Fibroblast of skin of back (primary cell): Measurements from ENCODE around the gene ATP6V1B1.

Source experiments
- DNase-seq: peaks from one replicate; pipeline ENCODE4 v3.0.0-alpha.2; 2013

The ATP6V1B1 gene

DNA sequence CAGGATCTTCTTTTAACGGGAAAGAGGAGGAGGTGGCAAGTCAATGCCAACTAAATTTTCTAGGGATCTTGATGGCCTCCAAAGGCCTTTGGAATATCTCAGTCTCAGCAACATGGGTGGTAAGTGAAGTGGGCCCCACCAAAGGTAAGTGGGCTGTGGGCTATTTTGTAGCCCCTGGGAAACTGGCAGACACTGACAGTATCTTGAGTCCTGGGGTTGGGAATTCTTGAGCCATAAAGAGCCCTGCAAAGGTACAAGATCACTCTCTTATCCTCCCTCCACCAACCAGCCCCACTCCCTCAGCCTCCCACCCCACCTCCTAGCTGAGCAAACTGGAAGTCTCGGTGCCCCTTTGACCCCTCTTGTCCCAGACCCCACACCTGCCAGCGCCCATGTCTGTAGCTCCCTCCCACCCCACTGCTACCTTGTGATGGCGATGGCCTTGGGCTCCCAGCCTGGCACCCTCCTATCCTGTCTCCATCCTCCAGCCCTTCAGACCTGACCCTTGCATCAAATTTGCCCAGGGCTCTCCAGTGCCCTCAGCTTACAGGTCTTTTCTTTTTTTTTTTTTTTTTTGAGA lies 8.5 kb downstream of the ATP6V1B1 start:
- no peak for DNase-seq

DNA sequence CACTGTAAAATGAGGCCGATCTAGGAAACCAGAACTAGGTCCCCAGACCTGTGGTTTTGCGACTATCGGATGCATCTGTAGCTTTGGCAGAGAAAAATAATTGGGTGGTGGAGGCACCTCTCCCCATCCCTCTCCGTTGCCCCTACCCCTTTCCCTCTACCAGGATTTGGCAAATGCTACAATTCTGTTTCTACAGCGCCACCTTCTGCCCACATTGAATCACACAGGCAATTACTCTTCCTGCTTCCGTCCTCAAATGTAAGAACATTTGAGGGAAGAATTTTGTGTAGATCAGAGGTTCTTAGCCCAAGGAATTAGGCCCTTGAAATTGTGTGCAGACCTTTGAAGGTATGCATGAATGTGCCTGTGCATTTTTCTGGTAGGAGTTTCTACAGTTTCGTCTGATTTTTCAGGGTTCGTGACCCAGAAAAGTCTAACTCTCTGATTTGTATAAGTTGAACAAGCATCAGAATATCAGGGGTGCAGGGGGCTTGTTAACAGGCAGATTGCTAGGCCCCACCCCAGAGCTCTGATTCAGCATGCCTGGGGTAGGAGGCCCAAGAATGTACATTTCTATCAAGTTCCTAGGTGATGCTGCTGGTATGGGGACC lies 11.2 kb downstream of the ATP6V1B1 start:
- peak; percentile 51 for DNase-seq

DNA sequence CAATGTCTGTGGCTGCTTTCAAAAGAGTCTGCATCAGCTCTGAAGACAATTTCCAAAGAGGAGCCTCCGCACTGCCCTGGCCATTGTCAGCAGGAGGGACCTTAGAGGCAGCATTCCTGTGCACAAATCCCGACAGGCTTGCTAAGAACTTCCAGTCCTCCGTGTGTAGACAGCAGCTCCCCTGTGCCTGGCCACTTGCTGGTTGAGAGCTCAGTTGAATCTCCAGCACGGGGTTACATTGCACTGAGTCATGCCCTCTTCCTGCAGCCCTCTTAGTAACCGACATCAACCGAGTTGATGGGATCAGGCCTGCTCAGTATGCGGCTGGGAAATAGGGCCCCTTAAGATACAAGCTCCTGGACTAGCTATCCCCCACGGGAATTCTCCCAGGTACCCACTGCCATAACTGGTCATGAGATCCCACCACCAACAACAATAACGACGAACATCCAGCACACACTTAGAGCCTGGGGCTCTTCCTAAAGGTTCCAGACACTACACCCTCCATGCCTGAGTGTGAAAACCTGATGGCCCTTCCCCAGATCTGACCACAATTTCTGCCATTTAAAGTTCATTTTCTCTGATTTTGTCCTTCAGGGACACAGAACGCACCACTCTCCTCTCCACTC lies 12.0 kb downstream of the ATP6V1B1 start:
- DNase-seq = peak; percentile 51

DNA sequence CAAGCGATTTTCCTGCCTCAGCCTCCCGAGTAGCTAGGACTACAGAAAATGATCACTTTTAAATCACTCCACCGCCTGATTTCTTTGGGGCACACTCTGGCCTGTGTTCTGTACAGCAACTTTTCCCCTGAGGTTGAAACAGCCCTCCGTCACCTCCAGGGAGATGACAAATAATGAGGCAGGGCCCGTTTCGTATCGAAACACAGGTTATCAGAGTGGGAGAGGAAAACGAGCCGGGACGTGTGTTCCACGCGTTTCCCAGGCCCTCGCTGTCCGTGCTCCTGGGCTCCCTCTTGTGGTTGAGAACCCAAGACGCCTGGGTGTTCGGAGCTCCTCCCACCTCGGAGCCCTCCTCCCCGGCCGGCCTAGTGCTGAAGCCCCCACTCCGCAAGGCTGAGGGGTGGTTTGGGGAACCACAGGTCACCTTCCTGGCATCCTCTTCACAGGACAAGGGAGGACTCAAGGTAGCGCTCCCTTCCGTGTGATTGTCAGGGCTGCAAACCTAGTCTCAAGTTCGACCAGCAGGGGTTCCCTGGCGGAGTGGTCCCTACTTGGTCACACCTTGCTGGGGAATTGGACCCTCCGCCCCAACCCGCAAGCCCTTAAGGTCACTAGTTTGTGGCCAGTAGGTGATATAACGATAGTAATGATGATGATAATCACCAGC lies 12.8 kb downstream of the ATP6V1B1 start:
- DNase-seq = peak; percentile 71

DNA sequence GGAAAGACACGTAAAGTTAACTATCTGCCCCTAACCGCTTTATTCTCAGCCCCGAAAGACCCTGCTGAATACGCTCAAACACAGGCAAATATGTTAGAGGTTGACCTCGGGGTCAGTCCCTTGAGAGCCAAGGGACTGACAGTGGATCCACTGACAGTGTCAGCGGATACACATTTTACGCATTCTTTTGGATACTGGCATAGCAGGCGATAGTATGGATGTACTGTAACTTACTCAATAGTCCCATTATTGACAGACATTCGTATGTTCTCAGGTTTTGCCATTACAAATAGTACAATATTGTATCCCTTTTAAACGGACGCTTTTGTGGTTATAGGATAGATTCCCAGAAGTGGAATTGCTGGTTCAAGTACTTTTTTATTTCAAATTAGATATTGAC lies 13.4 kb downstream of the ATP6V1B1 start:
- no peak for DNase-seq

DNA sequence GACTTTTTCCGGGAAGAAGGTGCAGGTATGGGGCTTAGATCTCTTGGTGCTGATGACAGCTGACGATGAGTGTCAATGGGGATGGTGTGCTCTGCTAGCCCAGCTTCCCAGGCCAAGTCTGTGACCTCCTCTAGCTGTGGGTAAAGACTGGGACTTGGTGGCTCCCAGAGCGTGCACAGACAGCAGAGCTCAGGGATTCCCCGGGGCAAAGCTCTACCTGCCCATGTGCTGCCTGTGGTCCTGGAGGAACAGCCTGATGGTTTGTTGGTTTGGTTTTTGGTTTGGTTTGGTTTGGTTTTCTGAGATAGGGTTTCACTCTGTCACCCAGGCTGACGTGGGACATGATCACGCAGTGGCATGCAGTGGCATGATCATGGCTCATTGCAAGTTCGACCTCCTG lies 19.2 kb downstream of the ATP6V1B1 start:
- DNase-seq = no peak

DNA sequence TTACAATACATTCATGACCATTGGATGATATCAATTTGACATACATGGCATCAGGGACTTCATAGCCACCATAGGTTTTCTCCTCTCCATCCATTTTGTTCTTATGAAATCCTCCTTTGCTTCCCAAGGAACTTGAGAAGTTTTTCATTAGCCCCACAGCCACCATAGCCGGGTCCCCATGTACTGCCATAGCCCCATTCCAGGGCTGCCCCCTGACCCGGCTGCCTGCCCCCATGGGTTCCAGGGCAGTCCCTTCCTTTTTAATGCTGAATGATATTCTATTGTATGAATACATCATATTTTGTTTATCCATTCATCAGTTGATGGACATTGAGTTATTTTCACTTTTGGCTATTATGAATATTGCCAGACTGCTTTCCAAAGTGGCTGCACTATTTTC lies 20.4 kb downstream of the ATP6V1B1 start:
- no peak for DNase-seq

DNA sequence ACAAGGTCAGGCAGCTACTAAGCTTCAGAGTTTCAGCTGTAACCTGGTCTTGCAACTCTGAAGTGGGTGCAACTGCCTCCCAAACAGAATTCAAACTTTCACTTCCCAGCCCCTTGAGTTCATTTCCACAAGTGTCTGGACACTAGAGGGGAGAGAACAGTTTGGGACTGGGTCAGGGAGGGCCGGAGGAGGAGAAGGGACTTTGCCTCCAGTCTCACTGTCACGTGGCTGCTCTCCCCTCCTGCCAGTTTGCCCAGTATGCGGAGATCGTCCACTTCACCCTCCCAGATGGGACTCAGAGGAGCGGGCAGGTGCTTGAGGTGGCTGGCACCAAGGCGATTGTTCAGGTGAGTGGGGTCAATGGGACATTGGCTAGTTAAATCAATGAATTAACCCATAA lies 22.1 kb downstream of the ATP6V1B1 start:
- DNase-seq = no peak

DNA sequence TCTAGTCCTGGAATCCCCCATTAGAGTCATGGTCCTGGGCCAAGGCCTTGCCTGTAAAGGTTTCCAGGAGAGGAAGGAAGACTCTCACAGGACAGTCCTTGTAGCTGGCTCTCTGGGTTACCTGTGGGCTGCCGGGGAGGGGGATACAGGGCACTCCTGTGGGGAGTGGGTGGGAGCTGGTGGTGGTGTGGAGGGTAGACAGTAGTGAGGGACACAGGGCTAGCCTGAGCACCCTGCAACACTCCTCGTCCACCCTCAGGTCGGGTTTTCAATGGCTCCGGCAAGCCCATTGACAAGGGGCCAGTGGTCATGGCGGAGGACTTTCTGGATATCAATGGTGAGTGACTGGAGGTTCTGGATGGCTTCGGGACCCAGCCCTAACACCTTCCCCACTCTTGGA lies 23.1 kb downstream of the ATP6V1B1 start:
- no peak for DNase-seq

DNA sequence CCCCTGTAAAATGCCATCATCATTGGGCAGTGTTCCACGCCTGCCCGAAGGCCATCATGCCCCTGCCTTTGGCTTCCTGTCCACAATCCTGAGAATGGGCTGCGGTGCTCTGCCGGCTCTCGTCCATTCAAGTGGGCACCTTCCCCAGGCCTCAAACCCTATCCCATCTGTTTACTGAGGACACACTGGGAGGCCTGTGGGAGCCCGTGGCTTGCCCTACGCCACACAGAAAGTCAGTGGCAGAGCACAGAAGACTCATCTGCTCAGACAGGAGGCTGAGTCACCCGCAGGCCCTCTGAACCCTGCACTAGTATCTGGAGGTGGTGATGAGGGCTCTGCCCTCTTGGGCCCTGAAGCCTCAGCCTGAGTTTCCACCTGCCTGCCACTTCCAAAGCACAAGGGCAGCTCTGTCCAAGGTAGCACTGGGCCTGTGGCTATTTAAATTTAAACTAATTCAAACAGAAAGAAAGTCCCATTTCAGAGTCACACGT lies 23.6 kb downstream of the ATP6V1B1 start:
- no peak for DNase-seq

DNA sequence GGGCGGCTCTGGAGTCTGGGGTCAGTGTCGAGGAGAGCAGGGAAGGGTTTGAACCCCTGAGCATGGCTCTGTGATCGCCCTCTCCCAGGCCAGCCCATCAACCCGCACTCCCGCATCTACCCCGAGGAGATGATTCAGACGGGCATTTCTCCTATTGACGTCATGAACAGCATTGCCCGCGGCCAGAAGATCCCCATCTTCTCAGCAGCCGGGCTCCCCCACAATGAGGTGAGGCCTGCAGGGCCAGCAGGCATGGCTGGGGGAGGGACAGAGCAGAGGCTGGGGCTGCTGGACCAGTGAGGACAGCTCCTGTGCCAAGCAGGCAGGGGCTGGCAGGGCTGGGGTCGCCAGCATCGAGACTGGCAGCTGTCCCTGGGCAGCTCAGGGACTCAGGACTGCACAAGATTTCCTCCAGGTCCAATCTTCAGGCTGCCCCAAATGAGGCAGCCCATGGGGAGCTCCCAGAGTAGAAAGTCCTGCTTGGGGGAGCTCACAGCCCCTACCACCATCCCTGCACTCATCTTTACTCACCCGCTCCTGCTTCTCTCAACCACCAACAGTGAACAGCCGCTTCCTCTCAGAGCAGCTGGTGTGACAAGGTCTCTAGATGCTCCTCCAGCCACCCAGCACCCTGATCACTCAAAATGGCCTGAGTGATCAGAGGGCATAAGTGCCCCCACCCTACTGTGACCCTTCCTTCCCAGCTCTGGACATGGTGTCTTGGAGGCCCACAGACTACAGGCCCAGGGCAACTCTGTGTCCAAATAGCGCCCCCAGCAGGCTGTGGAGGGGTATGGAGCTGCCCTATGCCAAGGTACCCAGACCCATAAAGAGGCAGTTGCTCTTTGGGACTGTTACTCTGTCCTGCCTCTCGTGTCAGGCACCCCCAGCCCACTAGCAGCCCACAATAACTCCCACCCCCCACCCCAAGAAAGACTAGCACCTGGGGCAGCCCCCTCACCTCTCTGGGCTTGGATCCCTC lies 24.4 kb downstream of the ATP6V1B1 start:
- no peak for DNase-seq

DNA sequence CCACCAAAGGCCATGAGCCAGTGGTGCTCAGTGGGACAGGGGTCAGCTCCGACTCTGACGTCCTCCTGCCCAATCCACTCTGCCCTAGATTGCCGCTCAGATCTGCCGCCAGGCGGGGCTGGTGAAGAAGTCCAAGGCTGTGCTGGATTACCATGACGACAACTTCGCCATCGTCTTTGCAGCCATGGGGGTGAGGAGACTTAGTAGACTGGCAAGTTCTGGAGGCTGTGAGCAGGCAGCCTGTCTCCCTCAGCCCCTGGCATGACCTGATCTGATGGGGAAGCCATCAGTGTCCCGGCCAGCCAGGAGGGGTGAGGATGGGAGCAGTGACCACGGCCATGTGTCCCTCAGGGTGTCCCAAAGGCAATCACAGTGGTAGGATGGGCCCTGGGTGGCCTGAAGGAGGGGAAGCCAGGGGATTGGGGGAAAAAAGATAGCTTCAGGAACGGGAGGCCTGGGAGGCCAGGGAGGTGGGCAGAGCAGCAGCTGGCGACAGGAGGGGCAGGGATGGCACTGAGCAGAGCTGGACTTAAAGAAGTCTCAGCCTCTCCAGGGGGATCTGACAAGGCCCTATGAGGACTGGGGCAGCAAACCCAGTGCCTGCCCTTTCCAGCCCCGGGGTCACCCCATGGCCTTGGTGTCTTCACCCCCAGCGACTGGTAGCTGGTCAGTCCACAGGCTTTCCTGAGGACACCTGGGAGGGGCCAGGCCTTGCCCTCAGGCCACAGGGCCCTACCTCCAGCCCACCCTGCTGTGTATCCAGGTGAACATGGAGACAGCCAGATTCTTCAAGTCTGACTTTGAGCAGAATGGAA lies 25.3 kb downstream of the ATP6V1B1 start:
- DNase-seq = no peak

DNA sequence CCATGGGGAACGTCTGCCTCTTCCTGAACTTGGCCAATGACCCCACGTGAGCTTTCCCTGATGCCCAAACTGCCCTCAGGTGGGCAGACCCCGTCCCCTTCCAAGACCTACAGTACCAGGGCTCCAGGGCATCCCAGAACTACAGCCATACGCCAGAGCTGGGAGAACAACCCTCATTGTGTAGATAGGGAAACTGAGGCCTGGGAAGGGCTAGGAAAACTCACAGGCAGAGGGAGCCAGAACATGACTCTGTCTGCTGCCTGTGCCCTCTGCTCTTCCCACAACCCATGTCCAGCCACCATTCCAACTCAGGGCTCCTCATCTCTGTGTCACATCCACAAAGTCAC lies 25.9 kb downstream of the ATP6V1B1 start:
- DNase-seq = no peak

DNA sequence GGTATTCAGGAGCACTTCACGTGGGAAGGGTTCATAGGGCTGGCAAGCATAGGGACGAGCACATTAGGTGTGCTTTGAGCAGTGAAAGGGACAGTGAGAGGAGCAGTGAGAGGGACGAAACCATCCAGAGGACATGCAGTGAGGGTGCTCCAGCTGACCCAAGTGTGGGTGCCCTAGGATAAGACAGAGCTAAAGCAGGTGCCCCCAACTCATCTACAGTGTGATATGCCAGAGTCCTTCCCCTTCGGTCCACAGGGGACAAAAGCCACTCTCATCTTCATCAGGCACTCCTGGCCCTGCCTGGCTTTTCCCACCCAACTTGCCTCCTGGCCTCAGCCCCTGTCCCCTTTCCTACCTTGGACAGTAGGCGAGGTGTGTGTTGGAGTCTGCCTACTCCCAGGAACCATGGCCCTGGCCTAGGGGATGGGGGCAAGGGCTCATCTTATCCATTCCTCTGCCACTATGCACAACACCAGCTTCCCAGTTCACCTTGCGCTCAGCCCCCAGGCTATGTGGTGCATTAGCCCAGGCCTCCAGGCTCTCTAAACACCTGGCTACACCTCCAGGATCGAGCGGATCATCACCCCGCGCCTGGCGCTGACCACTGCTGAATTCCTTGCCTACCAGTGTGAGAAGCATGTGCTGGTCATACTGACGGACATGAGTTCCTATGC lies 26.6 kb downstream of the ATP6V1B1 start:
- no peak for DNase-seq

DNA sequence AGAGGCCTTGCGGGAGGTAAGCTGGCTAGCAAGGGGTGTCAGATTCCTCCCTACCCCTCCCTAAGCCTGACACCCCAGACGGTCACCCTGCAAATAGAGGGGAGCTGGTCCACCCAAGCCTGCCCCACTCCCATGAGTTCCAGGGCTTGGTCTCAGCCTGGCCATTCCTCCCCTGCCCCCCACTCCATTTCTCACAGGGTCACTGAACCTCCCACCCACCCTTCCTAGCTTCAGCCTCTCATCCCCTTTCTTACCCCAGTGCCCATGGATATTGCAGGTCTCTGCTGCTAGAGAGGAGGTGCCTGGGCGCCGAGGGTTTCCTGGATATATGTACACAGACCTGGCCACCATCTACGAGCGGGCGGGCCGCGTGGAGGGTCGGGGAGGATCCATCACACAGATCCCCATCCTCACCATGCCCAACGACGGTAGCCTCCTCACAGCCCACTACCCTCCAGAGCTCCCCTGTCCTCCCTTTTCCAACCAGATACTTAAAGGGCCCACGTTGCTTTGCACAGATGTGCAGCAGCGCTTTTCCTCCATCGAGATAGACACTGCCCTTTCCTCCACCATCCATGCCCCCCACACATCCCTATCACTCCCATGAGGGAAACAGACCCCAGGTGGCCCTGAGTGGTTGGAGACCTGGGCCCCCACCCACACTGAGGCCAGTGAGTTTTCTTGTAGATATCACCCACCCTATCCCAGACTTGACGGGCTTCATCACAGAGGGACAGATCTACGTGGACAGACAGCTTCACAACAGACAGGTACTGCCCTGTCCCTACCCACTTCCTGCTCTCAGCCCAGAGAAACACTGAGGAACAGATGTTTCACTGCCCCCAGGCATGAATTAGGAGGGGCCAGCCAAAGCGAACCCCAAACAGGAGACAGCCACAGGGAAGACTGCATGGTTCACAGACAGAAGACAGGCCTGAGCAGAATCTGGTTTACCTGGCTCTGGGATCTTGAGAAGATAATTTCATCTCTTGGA lies 27.5 kb downstream of the ATP6V1B1 start:
- no peak for DNase-seq

DNA sequence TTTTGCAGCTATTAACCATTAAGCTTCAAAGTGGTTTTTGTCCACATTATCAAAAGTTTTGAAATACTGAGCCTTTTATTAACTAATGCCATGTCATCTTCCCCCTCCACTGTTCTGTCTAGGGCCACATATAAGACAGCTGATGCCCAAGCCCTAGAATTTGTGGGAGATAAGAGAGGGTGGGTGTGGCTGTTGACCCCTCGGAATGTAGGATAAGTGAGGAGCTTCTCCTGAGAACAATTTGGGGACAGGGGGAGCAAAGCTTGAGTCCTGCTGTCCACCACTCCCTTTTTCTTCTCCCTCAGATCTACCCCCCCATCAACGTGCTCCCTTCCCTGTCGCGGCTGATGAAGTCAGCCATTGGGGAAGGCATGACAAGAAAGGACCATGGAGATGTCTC lies 28.4 kb downstream of the ATP6V1B1 start:
- no peak for DNase-seq

DNA sequence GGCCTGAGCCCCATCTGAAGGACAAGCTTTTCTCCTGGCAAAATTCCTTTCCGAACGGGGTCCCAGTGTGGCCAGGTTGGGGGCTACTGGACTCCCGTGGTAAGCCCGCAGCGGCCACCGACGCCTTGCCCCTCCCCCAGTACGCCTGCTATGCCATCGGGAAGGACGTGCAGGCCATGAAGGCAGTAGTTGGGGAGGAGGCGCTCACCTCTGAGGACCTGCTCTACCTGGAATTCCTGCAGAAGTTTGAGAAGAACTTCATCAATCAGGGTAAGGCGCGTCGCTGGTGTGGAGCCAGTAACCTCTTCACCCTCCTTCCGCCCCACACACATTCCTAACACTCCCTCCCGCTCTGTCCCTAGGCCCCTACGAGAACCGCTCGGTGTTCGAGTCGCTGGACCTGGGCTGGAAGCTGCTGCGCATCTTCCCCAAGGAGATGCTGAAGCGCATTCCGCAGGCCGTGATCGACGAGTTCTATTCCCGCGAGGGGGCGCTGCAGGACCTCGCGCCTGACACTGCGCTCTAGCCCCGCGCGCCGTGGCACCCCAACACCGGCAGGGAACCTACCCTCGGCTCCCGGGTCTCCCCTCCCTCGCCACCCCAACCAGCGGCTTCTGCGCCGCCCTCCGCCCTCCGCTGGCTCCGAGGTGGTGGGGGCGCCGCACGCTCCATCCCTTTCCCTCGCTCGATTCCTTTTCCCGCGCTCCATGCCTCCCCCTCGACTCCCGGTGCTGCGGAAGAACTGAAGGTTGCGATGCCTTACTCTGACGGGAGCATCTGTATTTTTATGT lies 29.1 kb downstream of the ATP6V1B1 start:
- DNase-seq = peak; percentile 55

DNA sequence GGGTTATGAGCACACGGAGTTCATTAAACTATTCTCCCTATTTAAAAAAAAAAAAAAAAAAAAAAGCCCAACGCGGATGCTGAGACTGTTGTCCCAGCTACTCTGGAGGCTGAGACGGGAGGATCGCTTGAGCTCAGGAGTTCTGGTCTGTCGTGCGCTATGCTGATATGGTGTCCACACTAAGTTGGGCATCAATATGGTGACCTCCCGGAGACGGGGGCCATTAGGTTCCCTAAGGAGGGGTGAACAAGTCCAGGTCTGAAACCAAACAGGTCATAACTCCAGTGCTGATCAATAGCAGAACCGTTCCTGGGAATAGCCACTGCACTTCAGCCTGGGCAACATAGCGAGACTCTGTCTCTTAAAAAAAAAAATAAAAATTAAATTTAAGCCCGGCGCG lies 29.8 kb downstream of the ATP6V1B1 start:
- no peak for DNase-seq

DNA sequence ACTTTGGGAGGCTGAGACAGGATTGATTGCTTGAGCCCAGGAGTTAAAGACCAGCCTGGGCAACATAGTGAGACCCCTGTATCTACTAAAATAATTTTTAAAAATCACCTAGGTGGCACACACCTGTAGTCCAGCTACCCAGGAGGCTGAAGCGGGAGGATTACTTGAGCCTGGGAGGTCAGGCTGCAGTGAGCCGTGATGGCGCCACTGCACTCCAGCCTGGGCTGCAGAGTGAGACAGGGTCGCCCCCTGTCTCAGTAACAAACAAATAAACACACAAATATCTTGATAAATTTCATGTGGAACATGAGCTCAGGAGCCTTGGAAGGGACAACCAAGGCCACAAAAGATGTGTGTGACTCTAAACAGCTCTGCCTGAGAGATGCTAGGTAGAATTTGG lies 31.0 kb downstream of the ATP6V1B1 start:
- DNase-seq = no peak
